Stimulated activated CD4-positive, alpha-beta T cell treated with anti-CD3 and anti-CD28 coated beads, Interleukin-1b, Interleukin-23, amount 100 ng/mL, for 4 hours (primary cell): ENCODE data around the gene ESRRA.
"Not testable (repeated sequence)": the region's sequence is repeated elsewhere in the genome, so short reads cannot be mapped to it uniquely, and the experiment has no call there.

Experiments
- DNase-seq, 2 donors: peaks; one replicate each; pipeline ENCODE4 v3.0.0-alpha.2; 2020; ENCODE audit warnings: low read depth in 2 of 2

Gene ESRRA

GRCh38 chr11:64313491-64314145 lies 8.3 kb downstream of the ESRRA start:
- DNase-seq, result no peak

DNA sequence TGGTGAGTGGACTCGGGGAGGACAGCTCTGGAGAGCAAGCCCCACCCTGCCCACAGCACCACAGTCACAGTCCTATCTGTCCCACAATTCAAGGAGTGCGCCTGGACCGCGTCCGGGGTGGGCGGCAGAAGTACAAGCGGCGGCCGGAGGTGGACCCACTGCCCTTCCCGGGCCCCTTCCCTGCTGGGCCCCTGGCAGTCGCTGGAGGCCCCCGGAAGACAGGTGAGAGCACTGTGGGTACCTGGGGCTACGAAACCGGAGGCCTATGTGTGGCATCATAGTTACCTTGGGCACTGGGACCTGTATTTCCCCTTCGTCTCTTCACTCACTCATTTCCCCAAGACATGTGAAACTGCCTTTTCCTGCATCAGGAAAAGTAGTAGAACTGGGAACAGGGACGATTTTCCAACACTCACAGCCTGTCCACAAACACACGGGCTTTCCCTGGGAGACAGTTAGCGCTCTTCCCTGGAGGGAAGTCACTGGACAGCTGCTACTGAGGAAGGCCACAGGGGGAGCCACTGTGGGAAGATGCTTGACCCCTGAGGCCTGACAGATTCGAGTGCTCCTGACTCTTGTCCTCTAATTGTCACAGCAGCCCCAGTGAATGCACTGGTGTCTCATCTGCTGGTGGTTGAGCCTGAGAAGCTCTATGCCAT lies 9.0 kb downstream of the ESRRA start:
- DNase-seq, result no peak

GRCh38 chr11:64314805-64315561 lies 9.7 kb downstream of the ESRRA start:
- no peak for DNase-seq

- not testable (repeated sequence) for DNase-seq
Observed at GRCh38 chr11:64315667-64316526, 10.6 kb downstream of the ESRRA start.

GRCh38 chr11:64316672-64317324 lies 11.5 kb downstream of the ESRRA start:
- DNase-seq, result no peak

- DNase-seq, result peak; percentile 82 to 91
Observed at GRCh38 chr11:64317325-64317960, 12.1 kb downstream of the ESRRA start, which contains the start of gene TRMT112. TRMT112 (minus strand) TSS chr11:64317559; CDS start chr11:64317526, 33 bp downstream.

DNA sequence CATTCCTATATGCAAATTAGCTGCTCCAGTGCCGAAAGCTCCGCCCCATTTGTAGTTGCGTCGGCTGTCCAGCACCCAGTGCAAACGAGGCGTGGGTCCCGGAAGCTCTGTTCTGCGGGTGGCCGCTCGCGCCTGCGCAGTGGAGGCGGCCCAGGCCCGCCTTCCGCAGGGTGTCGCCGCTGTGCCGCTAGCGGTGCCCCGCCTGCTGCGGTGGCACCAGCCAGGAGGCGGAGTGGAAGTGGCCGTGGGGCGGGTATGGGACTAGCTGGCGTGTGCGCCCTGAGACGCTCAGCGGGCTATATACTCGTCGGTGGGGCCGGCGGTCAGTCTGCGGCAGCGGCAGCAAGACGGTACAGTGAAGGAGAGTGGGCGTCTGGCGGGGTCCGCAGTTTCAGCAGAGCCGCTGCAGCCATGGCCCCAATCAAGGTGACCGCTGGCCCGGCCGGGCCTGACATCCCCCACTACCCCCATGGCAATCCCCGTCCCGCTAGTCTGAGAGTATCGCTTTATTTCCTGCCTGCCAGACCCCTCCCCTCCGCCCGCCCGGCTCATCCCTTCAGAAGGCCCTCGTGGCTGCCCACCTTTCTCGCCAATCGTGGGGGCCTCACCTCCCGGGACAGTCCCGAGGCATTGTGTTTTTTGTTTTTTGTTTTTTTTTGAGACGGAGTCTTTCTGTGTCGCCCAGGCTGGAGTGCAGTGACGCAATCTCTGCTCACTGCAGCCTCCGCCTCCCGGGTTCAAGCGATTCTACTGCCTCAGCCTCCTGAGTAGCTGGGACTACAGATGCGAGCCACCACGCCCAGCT lies 12.8 kb downstream of the ESRRA start, which contains the start of gene PRDX5:
PRDX5 (plus strand) TSS at position 161 of the 805 bp plus-strand sequence; CDS start at position 256, 95 bp downstream.
- peak; percentile 88 to 89 for DNase-seq

- no peak for DNase-seq
Observed at GRCh38 chr11:64318766-64319761, 13.7 kb downstream of the ESRRA start.

DNA sequence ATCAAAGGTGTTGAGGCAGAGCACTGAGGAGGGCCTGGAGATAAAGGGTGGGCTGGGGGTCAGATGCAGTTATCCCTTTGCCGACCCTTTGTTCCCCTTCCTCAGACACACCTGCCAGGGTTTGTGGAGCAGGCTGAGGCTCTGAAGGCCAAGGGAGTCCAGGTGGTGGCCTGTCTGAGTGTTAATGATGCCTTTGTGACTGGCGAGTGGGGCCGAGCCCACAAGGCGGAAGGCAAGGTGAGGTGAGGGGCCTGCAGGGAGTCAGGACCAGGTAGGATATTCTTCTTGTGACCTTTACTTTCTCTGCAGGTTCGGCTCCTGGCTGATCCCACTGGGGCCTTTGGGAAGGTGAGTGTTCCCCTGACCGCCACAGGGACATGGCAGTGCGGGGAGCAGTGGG lies 15.2 kb downstream of the ESRRA start:
- no peak for DNase-seq

GRCh38 chr11:64321026-64321425 lies 15.7 kb downstream of the ESRRA start:
- DNase-seq, result no peak

GRCh38 chr11:64321533-64321932 lies 16.2 kb downstream of the ESRRA start:
- DNase-seq, result no peak

DNA sequence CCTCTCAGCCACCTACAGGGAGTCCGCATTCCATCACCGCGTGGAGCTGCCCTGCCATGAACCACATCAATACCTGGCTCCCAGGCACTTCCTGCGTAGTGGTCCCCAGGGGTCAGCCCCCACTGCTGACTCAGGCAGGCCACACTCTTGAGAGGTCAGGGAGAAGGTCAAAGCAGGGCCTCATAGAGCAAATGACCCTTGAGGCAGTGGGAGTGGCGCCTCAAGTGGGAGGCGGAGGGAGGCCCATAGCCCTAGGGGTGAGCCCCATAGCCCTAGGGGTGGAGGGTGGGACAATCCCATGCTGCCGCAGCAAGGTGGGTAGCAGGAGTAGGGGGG lies 17.6 kb downstream of the ESRRA start:
- DNase-seq, result no peak

DNA sequence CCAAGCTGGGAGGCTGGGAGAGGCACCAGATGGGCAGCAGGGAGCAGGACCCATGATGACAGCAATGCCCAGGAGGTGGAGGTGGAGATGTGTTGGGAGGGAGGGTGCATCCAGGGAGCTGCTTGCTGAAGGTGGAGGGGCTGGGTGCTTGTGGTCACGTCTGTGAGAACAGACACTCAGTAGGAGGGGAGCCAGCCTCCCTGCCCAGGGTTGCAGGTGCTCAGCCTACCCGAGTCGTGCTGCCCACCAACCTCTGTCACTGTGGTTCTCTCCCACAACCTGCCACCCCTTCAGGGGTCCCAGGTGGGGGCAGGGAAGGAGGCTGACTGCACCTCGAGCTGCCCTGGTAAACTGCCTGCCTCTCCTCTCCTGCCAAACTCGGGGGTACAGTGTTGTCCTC lies 18.0 kb downstream of the ESRRA start:
- DNase-seq, result no peak

GRCh38 chr11:64323984-64324383 lies 18.7 kb downstream of the ESRRA start:
- DNase-seq, result not testable (repeated sequence)

- DNase-seq, result no peak
Observed at GRCh38 chr11:64324692-64325469, 19.6 kb downstream of the ESRRA start.

DNA sequence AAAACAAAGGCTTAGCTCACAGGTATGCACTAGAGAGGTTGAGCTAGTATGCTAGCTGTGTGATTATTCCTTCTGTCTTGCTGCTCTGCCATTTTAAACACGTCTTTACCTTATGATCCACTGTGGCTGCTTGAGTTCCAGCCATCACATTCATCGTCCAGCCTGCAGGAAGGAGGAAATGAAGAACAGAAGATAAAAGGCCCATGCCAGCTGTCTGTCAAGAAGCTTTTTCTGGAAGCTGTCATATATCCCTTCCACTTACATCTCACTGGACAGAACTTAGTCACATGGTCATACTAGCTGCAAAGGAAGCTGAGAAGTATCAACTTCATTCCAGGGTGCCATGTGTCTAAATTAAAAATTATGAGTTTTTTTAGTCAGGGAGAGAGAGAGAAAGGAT lies 22.1 kb downstream of the ESRRA start:
- no peak for DNase-seq

GRCh38 chr11:64327993-64328392 lies 22.7 kb downstream of the ESRRA start:
- no peak for DNase-seq

DNA sequence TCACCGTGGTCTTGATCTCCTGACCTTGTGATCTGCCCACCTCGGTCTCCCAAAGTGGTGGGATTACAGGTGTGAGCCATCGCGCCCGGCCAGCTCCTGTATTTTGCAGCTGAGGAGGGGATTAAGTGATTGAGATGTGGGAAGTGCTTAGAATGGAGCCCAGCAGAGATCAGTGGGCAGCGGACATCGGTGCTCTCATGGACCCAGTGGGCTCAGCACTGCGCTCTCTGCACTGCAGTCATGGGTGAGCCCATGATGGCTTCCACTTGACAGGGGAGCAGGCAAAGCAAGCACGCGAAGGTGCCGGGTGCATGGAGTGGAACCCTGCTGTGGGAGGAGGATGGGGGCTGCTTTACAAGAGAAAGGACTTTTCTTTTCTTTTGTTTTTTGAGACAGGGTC lies 25.6 kb downstream of the ESRRA start:
- no peak for DNase-seq
